H1 (cell line): Measurements from ENCODE around the gene KRTAP4-5.

Source experiments
- BRCA1 ChIP-seq: IDR thresholded peaks from 2 replicates; pipeline ENCODE4 v1.6.1; 2012; ENCODE audit warnings: low read depth, low read length, improper control_type of control experiment
- CBX5 ChIP-seq: fragments of 300-800, 300-1000 bp; sonication (generic); IDR thresholded peaks from 2 replicates; pipeline ENCODE4 v1.7.1; 2016; ENCODE audit warnings: antibody characterized with exemption, low read length, low read depth
- CHD1 ChIP-seq: IDR thresholded peaks from 2 replicates; pipeline ENCODE4 v1.6.1; 2012; ENCODE audit warnings: low read depth, low read length, improper control_type of control experiment
- CHD2 ChIP-seq: IDR thresholded peaks from 2 replicates; pipeline ENCODE4 v1.6.1; 2012; ENCODE audit warnings: low read length, improper control_type of control experiment
- EP300 ChIP-seq, 2 experiments: IDR thresholded peaks; 1 replicate in 1 of 2; 2 replicates in 1 of 2; pipeline ENCODE4 v1.6.1; 2011 to 2012; ENCODE audit warnings: low read depth in 2 of 2, low read length in 2 of 2, mild to moderate bottlenecking in 2 of 2, borderline replicate concordance in 1 of 2, inconsistent platforms in 1 of 2, moderate library complexity in 1 of 2
- NRF1 ChIP-seq: IDR thresholded peaks from 2 replicates; pipeline ENCODE4 v1.6.1; 2011; ENCODE audit warnings: mild to moderate bottlenecking, low read depth, low read length, improper control_type of control experiment
- POLR2A ChIP-seq, 2 experiments: IDR thresholded peaks; 1 replicate in 1 of 2; 2 replicates in 1 of 2; pipeline ENCODE4 v1.6.1; 2011; ENCODE audit warnings: low read depth in 2 of 2, low read length in 2 of 2, mild to moderate bottlenecking in 2 of 2; ENCODE audit errors: control extremely low read depth in 1 of 2
- RAD21 ChIP-seq, 2 experiments: IDR thresholded peaks in 1 of 2; conservative IDR thresholded peaks in 1 of 2; 2 replicates each; pipeline ENCODE4 v1.6.1; 2011; ENCODE audit warnings: low read depth in 2 of 2, low read length in 2 of 2, improper control_type of control experiment in 1 of 2, inconsistent platforms in 1 of 2, mild to moderate bottlenecking in 1 of 2, moderate library complexity in 1 of 2
- RBBP5 ChIP-seq: IDR thresholded peaks from 2 replicates; pipeline ENCODE4 v1.7.1; 2012; ENCODE audit warnings: low read depth, mild to moderate bottlenecking, inconsistent platforms, low read length, moderate library complexity, borderline replicate concordance
- SIN3A ChIP-seq, 2 experiments: IDR thresholded peaks in 1 of 2; conservative IDR thresholded peaks in 1 of 2; 2 replicates each; pipeline ENCODE4 v1.6.1; 2011 to 2012; ENCODE audit warnings: low read length in 2 of 2, improper control_type of control experiment in 1 of 2, low read depth in 1 of 2, mild to moderate bottlenecking in 1 of 2
- SIRT6 ChIP-seq: IDR thresholded peaks from one replicate; pipeline ENCODE4 v1.7.1; 2012; ENCODE audit warnings: low read length, inconsistent platforms
- TF ChIP-seq, protein P1 (sequence below): IDR thresholded peaks from 2 replicates; pipeline ENCODE4 v1.6.1; 2012; ENCODE audit warnings: inconsistent platforms
- TF ChIP-seq, protein P2 (sequence below), 3 experiments: IDR thresholded peaks; 1 replicate in 2 of 3; 2 replicates in 1 of 3; pipeline versions ENCODE4 v1.5.1 to v1.6.1; 2011; ENCODE audit warnings: low read length in 3 of 3, mild to moderate bottlenecking in 3 of 3, inconsistent platforms in 2 of 3, low read depth in 1 of 3, moderate library complexity in 1 of 3; ENCODE audit not compliant: insufficient read depth in 1 of 3; ENCODE audit errors: control extremely low read depth in 1 of 3

GRCh38 chr17:41163828-41164227 is 14.2 kb upstream of the KRTAP4-5 start:
- TF ChIP-seq BRCA1 (no peak), EP300 (IDR thresholded peaks at IDR 0.05; ENCODE audit: borderline replicate concordance in 1 of 2, low read depth in 2 of 2, low read length in 2 of 2) (no peak), POLR2A (IDR thresholded peaks at IDR 0.05; ENCODE audit: control extremely low read depth in 1 of 2, low read depth in 2 of 2, low read length in 2 of 2) (no peak), SIRT6 (no peak), NRF1 (no peak), SIN3A (conservative IDR thresholded peaks at IDR 0.05 in 1 of 2, IDR thresholded peaks at IDR 0.05 in 1 of 2; ENCODE audit: low read depth in 1 of 2, low read length in 2 of 2) (no peak), CHD1 (no peak), RBBP5 (no peak), RAD21 (IDR thresholded peaks at IDR 0.05 in 1 of 2, conservative IDR thresholded peaks at IDR 0.05 in 1 of 2; ENCODE audit: low read depth in 2 of 2, low read length in 2 of 2) (no peak), CHD2 (no peak), CBX5 (no peak)
- TF ChIP-seq, protein P1, sequence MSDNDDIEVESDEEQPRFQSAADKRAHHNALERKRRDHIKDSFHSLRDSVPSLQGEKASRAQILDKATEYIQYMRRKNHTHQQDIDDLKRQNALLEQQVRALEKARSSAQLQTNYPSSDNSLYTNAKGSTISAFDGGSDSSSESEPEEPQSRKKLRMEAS, result no peak
- TF ChIP-seq, protein P2, sequence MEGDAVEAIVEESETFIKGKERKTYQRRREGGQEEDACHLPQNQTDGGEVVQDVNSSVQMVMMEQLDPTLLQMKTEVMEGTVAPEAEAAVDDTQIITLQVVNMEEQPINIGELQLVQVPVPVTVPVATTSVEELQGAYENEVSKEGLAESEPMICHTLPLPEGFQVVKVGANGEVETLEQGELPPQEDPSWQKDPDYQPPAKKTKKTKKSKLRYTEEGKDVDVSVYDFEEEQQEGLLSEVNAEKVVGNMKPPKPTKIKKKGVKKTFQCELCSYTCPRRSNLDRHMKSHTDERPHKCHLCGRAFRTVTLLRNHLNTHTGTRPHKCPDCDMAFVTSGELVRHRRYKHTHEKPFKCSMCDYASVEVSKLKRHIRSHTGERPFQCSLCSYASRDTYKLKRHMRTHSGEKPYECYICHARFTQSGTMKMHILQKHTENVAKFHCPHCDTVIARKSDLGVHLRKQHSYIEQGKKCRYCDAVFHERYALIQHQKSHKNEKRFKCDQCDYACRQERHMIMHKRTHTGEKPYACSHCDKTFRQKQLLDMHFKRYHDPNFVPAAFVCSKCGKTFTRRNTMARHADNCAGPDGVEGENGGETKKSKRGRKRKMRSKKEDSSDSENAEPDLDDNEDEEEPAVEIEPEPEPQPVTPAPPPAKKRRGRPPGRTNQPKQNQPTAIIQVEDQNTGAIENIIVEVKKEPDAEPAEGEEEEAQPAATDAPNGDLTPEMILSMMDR (IDR thresholded peaks at IDR 0.05; ENCODE audit: control extremely low read depth in 1 of 3, insufficient read depth in 1 of 3, low read depth in 1 of 3, low read length in 3 of 3), result no peak
